HG03439 (cell line): ENCODE measurements around the gene NEDD4.
"Not testable (repeated sequence)": the region's sequence is repeated elsewhere in the genome, so short reads cannot be mapped to it uniquely, and the experiment has no call there.

Experiments used
- ATAC-seq: cut with Tn5 transposase; IDR thresholded peaks from one replicate; pipeline ENCODE4 v1.9.1; 2021; ENCODE audit warnings: mild to moderate bottlenecking, moderate library complexity; ENCODE audit not compliant: unreplicated experiment

NEDD4 gene

DNA sequence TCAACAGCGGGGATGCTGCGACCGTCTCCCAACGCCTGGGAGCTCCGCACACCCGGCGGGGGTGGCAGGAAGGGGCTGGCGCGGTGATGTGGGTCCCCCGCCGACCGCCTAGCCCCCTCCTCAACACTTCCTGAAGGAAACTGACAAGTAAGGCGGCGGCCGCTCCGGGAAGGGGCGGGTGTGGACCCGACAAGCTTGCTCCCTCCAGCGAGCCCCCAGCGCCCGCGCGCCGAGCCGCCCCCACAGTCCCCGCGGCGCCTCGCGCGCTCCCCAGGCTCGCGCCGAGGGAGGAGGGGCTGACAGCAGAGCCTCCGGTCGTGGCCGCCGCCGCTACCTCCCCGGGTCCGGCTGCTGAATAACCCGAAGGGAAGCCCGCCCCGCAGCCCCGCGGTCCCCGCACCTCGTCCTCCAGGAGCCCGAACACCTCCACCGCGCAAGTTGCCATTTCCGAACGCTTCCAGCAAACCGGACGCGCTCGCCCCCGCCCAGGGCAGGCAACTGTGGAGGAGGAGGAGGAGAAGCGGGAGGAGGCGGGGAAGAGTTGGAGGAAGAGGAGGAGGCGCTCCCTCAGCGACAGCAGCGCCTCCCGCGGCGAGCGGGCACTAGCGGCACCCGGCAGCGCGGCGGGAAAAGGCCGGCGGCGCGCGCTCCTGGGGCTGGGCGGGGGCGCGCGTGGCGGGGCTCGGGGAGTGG, at the start of gene NEDD4:
Gene NEDD4, minus strand, starts transcription at position 502 of the 693 bp plus-strand sequence. Its CDS starts 57 bp downstream, at position 445.
- ATAC-seq, result peak; percentile 91

GRCh38 chr15:56042498-56042897, 49.1 kb upstream of the NEDD4 start:
- ATAC-seq, result no peak

- no peak for ATAC-seq
These were observed 48.6 kb upstream of the NEDD4 start for GRCh38 chr15:56042031-56042430.

DNA sequence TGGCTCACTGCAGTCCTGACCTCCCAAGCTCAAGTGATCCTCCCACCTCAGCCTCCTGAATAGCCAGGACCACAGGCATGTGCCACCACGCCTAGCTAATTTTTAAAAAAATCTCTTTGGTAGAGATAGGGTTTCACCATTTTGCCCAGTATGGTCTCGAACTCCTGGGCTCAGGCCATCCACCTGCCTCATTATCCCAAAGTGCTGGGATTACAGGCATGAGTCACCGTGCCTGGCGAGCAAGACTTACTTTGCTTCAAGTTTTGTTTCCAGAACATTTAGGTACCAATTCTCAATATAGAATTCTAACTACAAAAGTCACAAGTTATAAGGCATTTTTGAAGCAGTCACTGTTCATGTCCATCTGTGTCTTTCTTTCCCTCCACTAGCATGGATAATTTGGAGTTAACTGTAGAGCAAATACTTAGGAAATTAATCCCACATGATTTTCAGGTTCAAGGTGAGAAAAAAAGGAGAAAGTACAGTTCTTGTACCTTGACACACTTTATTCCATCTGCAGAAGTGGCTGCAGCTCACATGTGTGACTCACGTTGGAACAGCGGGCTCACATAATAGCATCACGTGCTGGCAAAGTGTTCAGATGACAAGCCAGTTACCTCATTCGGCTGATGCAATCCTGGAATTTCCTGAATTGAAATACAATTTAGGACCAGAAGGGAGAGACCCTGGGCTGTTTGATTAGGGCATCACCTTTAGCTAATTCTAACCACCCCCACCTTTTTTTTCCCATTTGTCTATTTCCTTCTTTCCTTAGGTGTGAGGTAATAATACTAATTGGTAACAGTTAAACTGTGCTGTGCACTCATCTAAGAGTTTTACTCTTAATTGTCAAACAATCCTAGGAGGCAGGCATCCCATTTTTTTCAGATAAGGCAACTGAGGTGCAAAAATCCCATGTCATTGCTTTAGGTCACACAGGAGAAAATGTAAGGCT, 46.9 kb upstream of the NEDD4 start:
- ATAC-seq, result no peak

GRCh38 chr15:56038707-56039106, 45.3 kb upstream of the NEDD4 start:
- no peak for ATAC-seq

- no peak for ATAC-seq
These were observed 44.6 kb upstream of the NEDD4 start for GRCh38 chr15:56038015-56038414.

GRCh38 chr15:56036546-56037067, 43.2 kb upstream of the NEDD4 start:
- ATAC-seq, result no peak

DNA sequence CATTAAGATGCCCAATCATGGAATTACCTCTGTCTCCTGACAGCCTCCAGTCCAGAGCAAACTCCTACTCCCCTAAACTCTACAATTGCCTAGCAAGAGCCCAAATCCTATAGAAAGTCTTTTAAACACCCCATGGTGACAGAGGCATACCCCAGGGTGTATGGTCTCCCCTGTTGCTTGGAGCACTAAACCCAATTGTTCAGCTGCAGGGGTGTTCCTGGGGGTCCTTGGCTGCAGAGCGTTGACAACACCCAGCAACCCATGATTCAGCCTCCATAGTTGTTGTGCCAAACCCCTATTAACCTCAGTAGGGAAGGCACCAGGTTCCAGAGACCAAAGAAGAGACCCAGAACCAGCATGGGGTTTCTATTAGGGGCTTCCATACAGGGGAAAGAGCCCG, 41.8 kb upstream of the NEDD4 start:
- no peak for ATAC-seq

DNA sequence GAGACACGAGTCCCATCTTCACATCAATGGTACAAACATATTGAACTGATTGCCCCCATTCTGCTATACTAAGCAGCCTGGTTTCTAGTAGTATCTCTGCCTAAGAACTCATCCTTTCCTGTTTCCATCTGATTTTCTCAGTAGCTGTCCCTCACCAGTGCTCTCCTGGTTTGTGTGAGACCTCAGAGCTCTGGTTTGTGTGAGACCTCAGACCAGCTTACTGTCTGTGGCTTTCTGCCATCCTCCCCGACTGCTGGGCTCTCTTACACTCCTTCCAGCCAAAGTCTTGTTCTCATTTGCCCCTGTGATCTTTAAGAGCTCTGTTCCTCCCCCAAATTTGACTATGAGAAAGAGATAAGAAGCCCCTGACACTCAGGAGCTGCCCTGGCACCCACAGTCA, 41.1 kb upstream of the NEDD4 start:
- ATAC-seq, result no peak

DNA sequence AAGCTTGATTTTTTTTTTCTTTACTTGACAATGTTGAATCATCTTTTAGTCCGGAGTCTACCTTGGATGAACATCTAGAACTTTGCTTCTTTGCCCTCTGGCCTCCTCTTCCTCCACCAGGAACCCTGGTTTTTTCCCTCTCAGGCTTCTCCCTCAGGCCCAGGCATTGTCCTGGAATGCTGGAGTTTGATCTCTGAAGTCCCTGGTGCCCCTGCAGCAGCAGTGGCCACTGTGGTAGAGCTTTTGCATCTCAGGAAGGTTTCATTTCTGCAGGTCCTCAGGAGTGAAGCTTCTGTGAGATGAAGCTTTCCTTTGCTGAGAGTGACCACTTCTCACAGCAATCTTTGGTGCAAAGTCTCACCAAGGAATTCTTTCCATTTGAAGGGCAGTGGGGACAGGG, 39.0 kb upstream of the NEDD4 start:
- ATAC-seq, result no peak

DNA sequence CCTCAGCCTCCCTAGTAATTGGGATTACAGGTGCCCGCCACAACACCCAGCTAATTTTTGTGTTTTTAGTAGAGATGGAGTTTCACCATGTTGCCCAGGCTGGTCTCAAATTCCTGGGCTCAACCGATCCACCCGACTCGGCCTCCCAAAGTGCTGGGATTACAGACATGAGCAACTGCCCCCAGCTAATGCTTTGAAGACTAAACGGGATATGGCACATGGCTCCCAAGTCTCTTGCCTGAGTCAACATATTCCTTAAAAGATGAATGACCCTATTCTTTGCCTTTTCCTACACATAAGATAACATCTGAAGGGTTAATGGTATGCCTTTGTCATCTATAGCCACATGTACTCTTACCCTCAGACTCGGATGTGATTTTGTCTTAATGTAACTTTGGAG, 38.4 kb upstream of the NEDD4 start:
- ATAC-seq, result no peak

GRCh38 chr15:56031402-56031801, 38.0 kb upstream of the NEDD4 start:
- no peak for ATAC-seq

DNA sequence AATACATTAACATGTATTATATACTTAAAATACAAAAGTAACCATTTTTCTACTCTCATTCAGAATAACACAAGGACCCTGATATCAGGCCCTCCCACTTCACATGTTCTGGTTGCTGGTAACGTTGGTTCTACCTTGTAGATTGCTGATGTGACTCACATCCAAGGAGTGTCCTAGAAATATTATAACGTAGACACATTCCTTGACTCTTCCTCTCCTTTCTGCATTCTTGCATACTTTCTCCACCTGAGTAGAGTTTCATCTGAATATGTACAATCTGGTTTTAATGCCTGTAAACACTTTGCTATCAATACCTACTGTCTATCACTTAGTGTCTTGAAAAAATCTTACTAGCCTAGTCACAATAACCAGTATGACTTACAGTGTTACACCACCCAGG, 35.0 kb upstream of the NEDD4 start:
- ATAC-seq, result no peak

DNA sequence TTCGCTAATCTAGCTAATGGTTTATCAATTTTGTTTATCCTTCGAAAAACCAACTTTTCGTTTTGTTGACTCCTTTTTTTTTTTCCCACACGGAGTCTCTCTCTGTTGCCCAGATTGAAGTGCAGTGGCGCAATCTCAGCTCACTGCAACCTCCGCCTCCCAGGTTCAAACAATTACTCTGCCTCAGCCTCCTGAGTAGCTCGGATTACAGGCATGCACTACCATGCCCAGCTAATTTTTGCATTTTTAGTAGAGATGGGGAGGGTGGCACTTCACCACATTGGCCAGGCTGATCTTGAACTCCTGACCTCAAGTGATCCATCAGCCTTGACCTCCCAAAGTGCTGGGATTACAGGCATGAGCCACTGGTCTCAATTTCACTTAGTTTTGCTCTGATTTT, 29.7 kb upstream of the NEDD4 start:
- not testable (repeated sequence) for ATAC-seq

GRCh38 chr15:56019819-56020486, 26.5 kb upstream of the NEDD4 start:
- ATAC-seq, result no peak

DNA sequence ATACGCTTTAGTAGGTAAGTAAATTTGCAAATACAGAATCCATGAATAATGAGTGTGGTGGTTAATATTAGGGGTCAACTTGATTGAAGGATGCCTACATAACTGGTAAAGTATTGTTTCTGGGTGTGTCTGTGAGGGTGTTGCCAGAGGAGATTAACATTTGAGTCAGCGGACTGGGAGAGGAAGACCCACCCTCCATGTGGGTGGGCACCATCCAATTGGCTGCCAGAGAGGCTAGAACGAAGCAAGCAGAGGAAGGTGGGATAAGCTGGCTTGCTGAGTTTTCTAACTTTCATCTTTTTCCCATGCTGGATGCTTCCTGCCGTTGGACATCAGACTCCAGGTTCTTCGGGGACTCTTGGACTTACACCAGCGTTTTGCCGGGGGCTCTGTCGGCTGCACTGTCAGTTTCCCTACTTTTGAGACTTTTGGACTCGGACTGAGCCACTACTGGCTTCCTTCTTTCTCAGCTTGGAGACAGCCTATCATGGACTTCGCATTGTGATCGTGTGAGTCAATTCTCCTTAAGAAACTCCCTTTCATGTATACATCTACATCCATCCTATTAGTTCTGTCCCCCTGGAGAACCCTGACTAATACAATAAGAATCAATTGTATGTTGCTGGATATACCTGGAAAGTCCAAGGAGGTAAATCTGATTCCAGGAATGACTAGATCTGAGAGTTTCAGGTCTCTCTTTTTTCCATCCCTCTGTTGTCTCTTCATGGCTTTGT, 25.8 kb upstream of the NEDD4 start:
- no peak for ATAC-seq

- no peak for ATAC-seq
These were observed 24.5 kb upstream of the NEDD4 start for GRCh38 chr15:56017920-56018319.

DNA sequence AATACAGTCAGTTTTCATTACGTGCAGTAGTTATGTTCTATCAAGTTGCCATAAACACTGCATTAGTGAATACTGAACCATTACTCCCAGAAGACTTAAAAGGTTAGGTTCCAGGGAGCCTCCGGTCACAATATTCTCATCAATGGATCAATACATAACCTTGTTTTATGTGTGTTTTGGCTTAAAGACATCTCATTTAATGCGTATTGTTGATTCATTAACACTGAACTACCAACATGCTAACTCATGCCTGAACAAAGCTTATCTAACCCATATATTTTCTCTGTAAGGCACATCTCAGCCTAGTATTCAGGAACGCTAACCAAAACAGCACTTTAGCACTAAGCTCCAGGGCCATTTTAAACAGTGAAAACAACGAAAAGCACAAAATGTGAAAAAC, 24.1 kb upstream of the NEDD4 start:
- ATAC-seq, result no peak

- no peak for ATAC-seq
These were observed 22.9 kb upstream of the NEDD4 start for GRCh38 chr15:56016281-56016680.

DNA sequence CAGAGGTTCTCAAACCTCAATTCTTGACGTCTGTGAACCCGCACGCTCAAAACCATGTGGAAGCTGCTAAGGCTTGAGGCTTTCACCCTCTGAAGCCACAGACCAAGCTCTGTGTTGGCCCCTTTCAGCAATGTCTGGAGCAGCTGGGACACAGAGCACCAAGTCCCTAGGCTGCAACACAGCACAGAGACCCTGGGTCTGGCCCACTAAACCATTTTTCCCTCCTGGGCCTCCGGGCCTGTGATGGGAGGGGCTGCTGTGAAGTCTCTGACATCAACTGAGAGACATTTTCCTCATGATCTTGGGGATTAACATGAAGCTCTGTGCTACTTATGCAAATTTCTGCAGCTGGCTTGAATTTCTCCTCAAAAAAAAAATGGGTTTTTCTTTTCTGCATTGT, 21.3 kb upstream of the NEDD4 start:
- no peak for ATAC-seq

DNA sequence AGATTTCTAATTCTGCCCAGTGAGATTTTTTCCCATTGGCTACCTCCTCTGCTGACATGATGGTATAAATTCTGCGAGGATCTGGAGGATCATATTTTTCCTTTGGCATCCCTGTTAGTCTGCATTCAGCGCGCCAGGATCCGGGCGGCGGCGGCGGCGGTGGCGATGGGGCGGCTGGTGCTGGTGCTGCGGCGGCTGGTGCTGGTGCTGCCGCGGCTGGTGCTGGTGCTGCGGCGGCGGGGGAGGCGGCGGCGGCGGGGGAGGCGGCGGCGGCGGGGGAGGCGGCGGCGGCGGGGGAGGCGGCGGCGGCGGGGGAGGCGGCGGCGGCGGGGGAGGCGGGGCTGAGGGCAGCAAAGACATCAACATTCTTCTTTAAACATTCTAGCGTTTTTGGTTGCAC, 13.6 kb upstream of the NEDD4 start:
- ATAC-seq, result not testable (repeated sequence)
